Left ventricle myocardium inferior (tissue), 1 donor: ENCODE results near the gene NCAPG2. TPM values are rescaled to one million over a fixed set of nuclear protein-coding genes. Genes with fewer than 3 reads are reported as not detected.

Experiments used
- DNase-seq: peaks from one replicate; pipeline ENCODE4 v3.0.0-alpha.2; 2020
- H3K27ac ChIP-seq: fragments of 200-600 bp; replicated peaks from 2 replicates; pipeline ENCODE4 v1.8.0; 2021
- H3K27me3 ChIP-seq: fragments of 200-600 bp; 2 replicates; pipeline ENCODE4 v1.8.0; 2021; ENCODE audit warnings: low read depth
- H3K36me3 ChIP-seq: fragments of 200-600 bp; 2 replicates; pipeline ENCODE4 v1.8.0; 2021
- H3K4me1 ChIP-seq: fragments of 200-600 bp; 2 replicates; pipeline ENCODE4 v1.8.0; 2021
- H3K4me3 ChIP-seq: fragments of 200-600 bp; 2 replicates; pipeline ENCODE4 v1.8.0; 2021; ENCODE audit warnings: mild to moderate bottlenecking, moderate library complexity
- H3K9me3 ChIP-seq: fragments of 200-600 bp; replicated peaks from 2 replicates; pipeline ENCODE4 v1.8.0; 2021
- CTCF ChIP-seq: fragments of 200-600 bp; IDR thresholded peaks from 2 replicates; pipeline ENCODE4 v1.8.0; 2021; ENCODE audit warnings: antibody characterized with exemption, mild to moderate bottlenecking, borderline replicate concordance
- intact Hi-C: fragments of 100-400 bp; cut with micrococcal nuclease; formaldehyde crosslinking; loops from one replicate; pipeline ENCODE4 v1.11.0; 2022
- total RNA-seq: library from RNA; stranded (reverse); fragmentation: NEBNext Ultra II Directional; extraction: Animal tissue kit (Norgen Biotek cat#: 25700); gene quantifications from one replicate; pipeline ENCODE4 v1.2.1, GENCODE V29; 2021
- donor health status: DM: no; HTN: yes; CAD: no; lungs with severe emphysema.

Gene NCAPG2
- total RNA-seq, 1 donor from 2014 or later, result 3.7 TPM

- DNase-seq, result no peak
- no peaks in the 10 kb centered on the region for H3K4me1 ChIP-seq
- H3K36me3 ChIP-seq, result no peaks in the 10 kb centered on the region
- H3K27ac ChIP-seq, result no peak overlapping the region
- TF ChIP-seq CTCF, result no peak
- H3K4me3 ChIP-seq, result no peak overlapping the region
- no peaks in the 10 kb centered on the region for H3K27me3 ChIP-seq
- H3K9me3 ChIP-seq, result no peaks in the 10 kb centered on the region
- intact Hi-C loops, result no loop called here
Observed at GRCh38 chr7:158601090-158601489, 103.5 kb downstream of the NCAPG2 start.

- Histone ChIP-seq H3K4me1 (no peaks in the 10 kb centered on the region), H3K27ac (no peak overlapping the region), H3K36me3 (no peaks in the 10 kb centered on the region), H3K4me3 (no peak overlapping the region), H3K27me3 (no peaks in the 10 kb centered on the region), H3K9me3 (peaks cover 15% of the 10 kb centered on the region)
- DNase-seq, result no peak
- no peak for TF ChIP-seq CTCF
- intact Hi-C loops, result no loop called here
Observed at GRCh38 chr7:158596745-158597144, 107.9 kb downstream of the NCAPG2 start.

GRCh38 chr7:158596309-158596708 is 108.3 kb downstream of the NCAPG2 start:
- intact Hi-C loops, result no loop called here
- DNase-seq, result no peak
- no peak for TF ChIP-seq CTCF

GRCh38 chr7:158595068-158595467 is 109.5 kb downstream of the NCAPG2 start:
- Histone ChIP-seq H3K4me1 (no peaks in the 10 kb centered on the region), H3K9me3 (peaks cover 15% of the 10 kb centered on the region), H3K27me3 (no peaks in the 10 kb centered on the region), H3K27ac (no peak overlapping the region), H3K4me3 (no peak overlapping the region), H3K36me3 (no peaks in the 10 kb centered on the region)
- intact Hi-C loops, result no loop called here
- DNase-seq, result no peak
- TF ChIP-seq CTCF, result no peak

More at GRCh38 chr7:158596309-158596708, 108.3 kb downstream of the NCAPG2 start:
- Histone ChIP-seq H3K9me3 (peaks cover 15% of the 10 kb centered on the region), H3K36me3 (no peaks in the 10 kb centered on the region), H3K27ac (no peak overlapping the region), H3K4me1 (no peaks in the 10 kb centered on the region), H3K4me3 (no peak overlapping the region), H3K27me3 (no peaks in the 10 kb centered on the region)

- Histone ChIP-seq H3K4me3 (no peak overlapping the region), H3K27me3 (peaks cover 11% of the 10 kb centered on the region), H3K27ac (no peak overlapping the region), H3K9me3 (peaks cover 15% of the 10 kb centered on the region), H3K4me1 (peaks cover 7% of the 10 kb centered on the region), H3K36me3 (no peaks in the 10 kb centered on the region)
- intact Hi-C loops, result no loop called here
- TF ChIP-seq CTCF, result no peak
- no peak for DNase-seq
Observed at GRCh38 chr7:158592541-158592940, 112.1 kb downstream of the NCAPG2 start.

- H3K36me3 ChIP-seq, result no peaks in the 10 kb centered on the region
- H3K4me3 ChIP-seq, result no peak overlapping the region
- H3K9me3 ChIP-seq, result peaks cover 15% of the 10 kb centered on the region
- DNase-seq, result no peak
- H3K4me1 ChIP-seq, result peaks cover 13% of the 10 kb centered on the region
- peaks cover 17% of the 10 kb centered on the region for H3K27me3 ChIP-seq
- intact Hi-C loops, result no loop called here
- TF ChIP-seq CTCF, result no peak
- no peak overlapping the region for H3K27ac ChIP-seq
Observed at GRCh38 chr7:158591944-158592343, 112.7 kb downstream of the NCAPG2 start.
